GM12801 (cell line): ENCODE data around the gene POU6F2.

ENCODE experiments used
- CTCF ChIP-seq: IDR thresholded peaks from one replicate; pipeline ENCODE4 v1.5.1; 2011; ENCODE audit warnings: control low read depth; ENCODE audit not compliant: insufficient read length; ENCODE audit errors: extremely low read depth

POU6F2 gene

GRCh38 chr7:39001595-39001994 is 23.9 kb downstream of the POU6F2 start:
- no peak for TF ChIP-seq CTCF

- no peak for TF ChIP-seq CTCF
These were observed 25.0 kb downstream of the POU6F2 start for GRCh38 chr7:39002755-39003154.

- TF ChIP-seq CTCF, result no peak
These were observed 27.3 kb downstream of the POU6F2 start for GRCh38 chr7:39005036-39005435.

GRCh38 chr7:39005461-39005860 is 27.8 kb downstream of the POU6F2 start:
- no peak for TF ChIP-seq CTCF

GRCh38 chr7:39016609-39017008 is 38.9 kb downstream of the POU6F2 start:
- no peak for TF ChIP-seq CTCF

GRCh38 chr7:39017369-39017915 is 39.7 kb downstream of the POU6F2 start:
- TF ChIP-seq CTCF, result no peak

GRCh38 chr7:39022796-39023195 is 45.1 kb downstream of the POU6F2 start:
- TF ChIP-seq CTCF, result no peak
